ENCODE measurements around the gene TBL1XR1. TPM values are rescaled to one million over a fixed set of nuclear protein-coding genes. Genes with fewer than 3 reads are reported as not detected.
A peak's percentile ranks its signal among the peaks of the same experiment; 100 is the strongest.

The TBL1XR1 gene
- total RNA-seq, 1 experiment from 2014 or later = 175 TPM

- Mint-ChIP-seq H3K27ac (peak overlapping the region; percentile 48 to 81 (median 69); a peak in 4 of 7 replicates), H3K9me3 (no peaks in the 10 kb centered on the region; a peak in 1 of 5 replicates), H3K4me1 (peaks cover 48 to 66% of the 10 kb centered on the region in 2 experiments), H3K36me3 (ENCODE audit: insufficient read depth in 1 of 3, low read depth in 3 of 3) (peaks cover 0 to 10% (median 2%) of the 10 kb centered on the region in 3 experiments; a peak in 5 of 7 replicates), H3K4me3 (peak overlapping the region in 1 of 2 experiments; percentile 33; a peak in 2 of 5 replicates), H3K27me3 (ENCODE audit: low read depth) (no peaks in the 10 kb centered on the region)
- no peak overlapping the region for H3K27ac ChIP-seq (ENCODE audit: insufficient read length, low read depth, low read length)
- H2BK20ac ChIP-seq (ENCODE audit: low read depth, low read length, poor library complexity, severe bottlenecking) = no peak overlapping the region
- no peak overlapping the region for H4K8ac ChIP-seq (replicated peaks; ENCODE audit: insufficient read length, low read depth, low read length)
- no peak for DNase-seq
- H3K9me3 ChIP-seq (ENCODE audit: control insufficient read depth, low read depth, low read length) = no peaks in the 10 kb centered on the region
- H3K4me2 ChIP-seq (ENCODE audit: insufficient read depth, insufficient read length, low read length) = no peak overlapping the region
- WGBS (ENCODE audit: extremely low coverage, insufficient read length, low lambda C conversion rate) = no CpG with 5 or more reads among the region's 3 CpGs
- no peak overlapping the region for H2BK12ac ChIP-seq (ENCODE audit: insufficient read length, low read depth, low read length)
- H3K4me1 ChIP-seq (ENCODE audit: insufficient read depth, low read length) = peaks cover 4% of the 10 kb centered on the region; the same call in 1 of the 2 replicates
- no peak overlapping the region for H3T11ph ChIP-seq (ENCODE audit: low read length)
- H2AK5ac ChIP-seq (ENCODE audit: insufficient read length, low read length) = no peak overlapping the region
- H3K79me2 ChIP-seq (ENCODE audit: insufficient read depth, low read length) = peaks cover 45% of the 10 kb centered on the region
- no peak overlapping the region for H2BK5ac ChIP-seq (ENCODE audit: insufficient read length, low read length)
- H3K79me1 ChIP-seq (ENCODE audit: insufficient read depth, low read depth, low read length, poor library complexity, severe bottlenecking) = peaks cover 5% of the 10 kb centered on the region
- H4K5ac ChIP-seq (ENCODE audit: insufficient read length, low read depth, low read length) = no peak overlapping the region
- no peaks in the 10 kb centered on the region for H3K23me2 ChIP-seq (ENCODE audit: insufficient read length, low read depth, low read length, poor library complexity, severe bottlenecking)
- no peak overlapping the region for H2BK120ac ChIP-seq (ENCODE audit: low read depth, low read length, poor library complexity, severe bottlenecking)
- no peaks in the 10 kb centered on the region for H4K20me1 ChIP-seq (ENCODE audit: control insufficient read depth, insufficient read depth, insufficient read length)
- no peaks in the 10 kb centered on the region for H3K27me3 ChIP-seq (ENCODE audit: insufficient read depth, low read length)
- no peak overlapping the region for H4K91ac ChIP-seq (ENCODE audit: insufficient read length, low read depth, low read length)
- no peak overlapping the region for H3K4ac ChIP-seq (ENCODE audit: low read depth, low read length)
- H3K9ac ChIP-seq (ENCODE audit: extremely low read depth, insufficient read length, low read length) = no peak overlapping the region
- no peak overlapping the region for H3K18ac ChIP-seq (ENCODE audit: insufficient read length, low read depth, low read length)
- H3K56ac ChIP-seq (ENCODE audit: insufficient read length, low read depth, low read length) = no peak overlapping the region
- H2AFZ ChIP-seq (ENCODE audit: low read length) = no peak overlapping the region
- H3K14ac ChIP-seq (ENCODE audit: insufficient read depth, low read length) = no peak overlapping the region
- H2BK15ac ChIP-seq (ENCODE audit: low read depth, low read length) = no peak overlapping the region
- H3K23ac ChIP-seq (ENCODE audit: insufficient read length, low read depth, low read length) = no peak overlapping the region
- TF ChIP-seq, protein P1, sequence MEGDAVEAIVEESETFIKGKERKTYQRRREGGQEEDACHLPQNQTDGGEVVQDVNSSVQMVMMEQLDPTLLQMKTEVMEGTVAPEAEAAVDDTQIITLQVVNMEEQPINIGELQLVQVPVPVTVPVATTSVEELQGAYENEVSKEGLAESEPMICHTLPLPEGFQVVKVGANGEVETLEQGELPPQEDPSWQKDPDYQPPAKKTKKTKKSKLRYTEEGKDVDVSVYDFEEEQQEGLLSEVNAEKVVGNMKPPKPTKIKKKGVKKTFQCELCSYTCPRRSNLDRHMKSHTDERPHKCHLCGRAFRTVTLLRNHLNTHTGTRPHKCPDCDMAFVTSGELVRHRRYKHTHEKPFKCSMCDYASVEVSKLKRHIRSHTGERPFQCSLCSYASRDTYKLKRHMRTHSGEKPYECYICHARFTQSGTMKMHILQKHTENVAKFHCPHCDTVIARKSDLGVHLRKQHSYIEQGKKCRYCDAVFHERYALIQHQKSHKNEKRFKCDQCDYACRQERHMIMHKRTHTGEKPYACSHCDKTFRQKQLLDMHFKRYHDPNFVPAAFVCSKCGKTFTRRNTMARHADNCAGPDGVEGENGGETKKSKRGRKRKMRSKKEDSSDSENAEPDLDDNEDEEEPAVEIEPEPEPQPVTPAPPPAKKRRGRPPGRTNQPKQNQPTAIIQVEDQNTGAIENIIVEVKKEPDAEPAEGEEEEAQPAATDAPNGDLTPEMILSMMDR (conservative IDR thresholded peaks at IDR 0.05) = no peak
These were observed 42.5 kb downstream of the TBL1XR1 start for GRCh38 chr3:177154733-177155132.

Measured in H9 (cell line).